AG08396 (cell line): Measurements from ENCODE around the gene BRD2.

Source experiments
- DNase-seq: peaks from one replicate; pipeline ENCODE4 v3.0.0; 2012; ENCODE audit warnings: low spot score, mixed read lengths

Gene BRD2

DNA sequence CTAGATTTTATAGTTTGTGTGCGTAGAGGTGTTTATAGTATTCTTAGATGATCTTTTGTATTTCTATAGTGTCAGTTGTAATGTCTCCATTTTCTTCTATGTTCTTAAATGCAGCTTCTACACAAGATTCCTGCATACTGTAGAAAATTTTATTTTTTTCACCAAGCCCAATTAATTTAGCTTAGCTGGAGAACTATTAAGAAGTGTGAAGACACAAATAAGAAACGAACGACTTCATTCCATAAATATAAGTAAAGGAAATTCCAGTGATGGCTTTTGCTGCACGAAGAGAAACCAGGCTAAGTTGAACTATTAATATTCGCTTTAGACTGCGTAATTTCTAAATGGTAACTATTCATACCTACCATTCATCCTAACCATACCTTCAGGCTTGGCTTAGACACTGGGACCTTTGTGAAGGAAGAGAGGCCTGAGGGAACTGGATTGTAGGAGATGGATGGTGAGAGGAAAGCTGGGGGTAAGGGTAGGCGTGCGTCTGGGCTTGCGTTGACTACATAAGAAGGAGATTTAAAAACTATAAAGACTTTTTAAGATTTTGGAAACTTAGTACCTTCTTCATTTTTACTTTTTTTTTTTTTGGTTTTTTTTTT, 25.1 kb downstream of the BRD2 start:
- DNase-seq, result no peak

DNA sequence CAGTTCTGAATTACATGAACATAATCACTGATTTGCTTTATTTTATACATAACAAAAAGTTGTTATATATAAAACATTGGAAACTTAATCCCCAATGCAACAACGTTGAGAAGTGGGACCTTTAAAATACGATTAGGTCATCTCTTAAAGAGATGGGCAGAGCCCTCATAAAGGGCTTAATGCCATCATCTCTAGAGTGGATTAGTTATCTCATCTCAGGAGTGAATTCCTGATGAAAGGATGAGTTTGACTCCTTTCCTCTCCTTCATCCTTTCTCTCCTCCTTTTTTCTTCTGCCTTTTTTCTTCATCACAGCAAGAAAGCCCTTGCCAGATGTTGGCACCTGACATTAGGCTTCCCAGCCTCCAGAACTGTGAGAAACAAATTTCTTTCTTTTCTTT, 27.1 kb downstream of the BRD2 start:
- DNase-seq, result no peak

DNA sequence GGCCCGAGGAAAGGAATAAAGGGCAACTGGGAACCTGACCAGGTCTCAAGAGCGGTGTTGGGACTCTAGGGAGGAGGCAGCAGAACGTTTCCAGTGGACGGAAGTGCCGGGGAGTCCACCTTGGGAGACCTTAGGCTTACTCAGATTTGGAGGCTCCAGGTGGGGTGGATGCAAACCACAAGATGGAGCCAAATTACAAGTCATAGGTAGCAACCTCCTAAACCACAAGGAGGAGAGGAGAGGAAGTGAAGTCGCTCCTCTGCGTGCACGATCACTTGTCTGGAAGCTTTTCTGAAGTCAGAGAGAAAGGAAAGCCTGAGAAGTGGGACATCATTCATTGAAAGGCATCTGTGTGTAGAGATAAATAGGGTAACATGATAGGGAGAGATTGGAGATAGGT, 31.7 kb downstream of the BRD2 start:
- no peak for DNase-seq

DNA sequence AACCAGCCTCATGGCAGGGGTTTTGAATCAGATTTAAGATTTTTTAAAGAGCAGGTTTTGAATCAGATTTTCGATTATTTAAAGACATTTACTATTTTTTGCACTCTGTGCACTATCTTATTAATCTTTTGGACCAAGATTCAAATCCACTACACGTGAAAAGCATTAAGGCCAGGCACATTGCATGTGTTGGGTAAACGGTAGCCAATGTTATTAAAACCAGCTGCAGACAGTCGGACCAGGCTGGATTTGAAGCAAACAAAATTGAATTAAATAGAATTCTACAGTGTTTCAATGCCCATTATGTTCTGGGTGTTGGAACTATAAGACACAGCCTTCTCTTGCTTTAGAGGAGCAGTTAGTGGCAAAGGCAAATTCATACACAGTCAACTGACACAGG, 33.3 kb downstream of the BRD2 start:
- no peak for DNase-seq

DNA sequence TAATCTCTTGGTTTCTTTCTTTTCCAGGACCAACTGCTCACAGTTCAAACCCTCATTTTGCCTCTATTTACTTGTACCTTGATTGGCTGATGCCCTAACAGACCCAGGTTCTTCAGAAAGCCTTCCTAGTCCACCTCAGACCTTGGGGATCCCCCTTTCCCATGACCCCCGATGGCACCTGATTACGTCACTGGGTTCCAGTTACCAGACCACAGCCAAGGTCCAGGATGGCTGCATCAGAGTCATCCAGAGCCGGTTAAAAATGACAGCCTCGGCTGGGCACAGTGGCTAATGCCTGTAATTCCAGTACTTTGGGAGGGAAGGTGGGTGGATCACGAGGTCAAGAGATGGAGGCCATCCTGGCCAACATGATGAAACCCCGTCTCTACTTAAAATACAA, 36.5 kb downstream of the BRD2 start:
- no peak for DNase-seq

DNA sequence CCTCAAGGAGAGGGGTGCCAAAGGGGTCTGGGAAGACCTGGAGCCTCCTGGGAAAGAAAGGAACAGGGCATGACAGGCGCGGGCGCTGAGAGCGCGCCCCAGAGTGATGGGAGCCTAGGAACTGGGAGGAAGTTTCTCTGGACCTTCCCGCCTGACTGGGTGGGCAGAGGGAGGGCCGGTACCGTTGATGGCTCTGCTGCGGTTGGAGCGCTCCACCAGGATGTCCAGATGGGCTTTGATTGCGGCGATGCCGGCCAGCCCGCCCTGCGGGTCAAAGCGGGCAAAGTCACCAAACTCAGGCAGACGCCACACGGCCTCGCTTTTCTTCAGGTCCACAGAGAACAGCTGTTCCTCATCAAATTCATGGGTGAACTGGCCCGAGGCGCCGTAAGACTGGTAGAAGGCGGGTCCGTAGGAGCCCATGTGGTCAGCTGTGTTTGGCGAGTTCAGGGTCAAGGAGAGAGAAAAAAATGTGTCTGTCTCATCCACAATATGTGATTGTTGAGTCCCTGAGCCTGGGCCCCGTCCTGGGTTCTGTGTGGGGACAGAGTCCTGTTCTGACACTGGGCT, 39.5 kb downstream of the BRD2 start:
- DNase-seq, result no peak

DNA sequence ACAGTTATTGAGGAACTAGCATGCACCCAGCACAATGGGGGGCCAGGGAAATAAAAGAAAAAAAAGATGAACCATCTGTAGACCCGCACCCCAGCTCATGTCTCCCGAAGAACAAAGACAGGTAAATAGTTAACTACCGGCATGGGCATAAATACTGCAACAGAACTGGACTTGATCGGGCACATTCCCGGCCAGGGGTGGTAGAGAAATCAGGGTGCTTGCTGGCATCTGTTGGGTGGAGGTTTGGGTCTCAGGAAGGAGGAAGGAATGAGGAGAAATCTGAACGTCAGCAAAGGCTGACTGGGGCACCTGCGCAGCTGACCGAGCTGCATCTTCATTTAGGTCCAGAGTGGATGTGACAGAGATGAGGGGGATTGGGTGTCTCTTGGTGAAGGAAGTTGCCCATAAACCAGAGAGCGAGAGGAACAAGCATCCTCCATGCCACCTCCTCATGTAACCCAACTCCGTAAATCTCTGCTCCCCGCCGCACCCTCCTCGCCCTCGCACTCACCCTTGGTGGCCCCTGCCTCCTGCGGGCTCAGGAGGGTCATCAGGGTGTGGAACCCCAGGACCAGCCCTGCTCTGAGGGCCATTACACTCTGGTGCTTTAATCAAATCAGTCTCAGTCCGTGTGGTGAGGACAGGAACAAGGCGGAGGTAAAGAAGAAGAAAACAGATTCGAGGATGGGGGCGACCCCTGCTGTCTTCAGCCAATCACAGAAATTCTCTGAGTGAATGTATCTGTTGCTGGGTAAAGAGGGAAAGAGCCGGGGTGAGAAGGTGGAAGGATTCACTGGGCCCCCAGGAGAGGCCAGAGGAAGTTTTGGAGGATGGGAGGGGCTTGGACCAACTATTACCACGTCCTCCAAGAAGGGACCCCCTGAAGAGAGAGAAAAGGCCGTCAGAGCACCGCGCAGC, 40.8 kb downstream of the BRD2 start, which contains the start of gene HLA-DOA:
Gene HLA-DOA, minus strand, starts transcription at position 648 of the 918 bp plus-strand sequence.
- peak; percentile 43 for DNase-seq

DNA sequence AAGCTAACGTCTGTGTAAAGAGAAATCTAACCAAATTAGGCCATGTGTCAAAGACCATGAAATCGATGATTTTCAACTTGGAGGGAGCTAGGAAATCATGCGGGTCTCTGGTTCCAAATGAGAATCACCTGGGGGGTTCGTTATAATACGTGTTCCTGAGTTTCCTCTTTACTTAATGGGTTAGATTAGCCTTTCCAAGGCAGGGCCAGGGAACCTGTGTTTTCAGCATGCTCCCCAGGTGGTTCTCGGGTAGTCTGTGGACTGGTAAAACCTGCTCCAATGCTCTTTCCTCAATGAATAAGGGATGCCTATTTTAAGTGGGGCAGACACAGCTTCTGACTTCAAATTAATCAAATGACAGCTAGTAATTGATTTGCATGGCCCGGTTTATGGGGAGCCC, 42.0 kb downstream of the BRD2 start:
- DNase-seq, result no peak

DNA sequence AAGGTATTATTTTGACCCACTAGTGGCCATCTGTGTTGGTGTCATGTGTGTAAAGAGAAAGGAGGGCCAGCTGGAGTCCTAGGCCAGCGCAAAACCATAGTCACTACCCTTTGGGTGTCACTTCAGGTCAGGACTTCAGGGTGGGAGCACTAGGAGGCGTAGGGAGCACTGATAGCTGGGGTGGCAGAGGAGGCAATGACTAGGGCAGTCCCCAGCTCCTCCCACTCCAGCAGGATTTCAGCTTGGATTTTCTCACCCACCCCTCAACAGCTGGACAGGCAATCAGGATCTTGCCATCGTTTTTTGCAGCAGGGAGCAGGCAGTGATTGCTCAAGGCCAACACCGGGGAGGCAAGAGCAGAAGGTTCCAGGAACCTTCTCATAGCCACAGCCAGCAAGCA, 45.2 kb downstream of the BRD2 start:
- no peak for DNase-seq

DNA sequence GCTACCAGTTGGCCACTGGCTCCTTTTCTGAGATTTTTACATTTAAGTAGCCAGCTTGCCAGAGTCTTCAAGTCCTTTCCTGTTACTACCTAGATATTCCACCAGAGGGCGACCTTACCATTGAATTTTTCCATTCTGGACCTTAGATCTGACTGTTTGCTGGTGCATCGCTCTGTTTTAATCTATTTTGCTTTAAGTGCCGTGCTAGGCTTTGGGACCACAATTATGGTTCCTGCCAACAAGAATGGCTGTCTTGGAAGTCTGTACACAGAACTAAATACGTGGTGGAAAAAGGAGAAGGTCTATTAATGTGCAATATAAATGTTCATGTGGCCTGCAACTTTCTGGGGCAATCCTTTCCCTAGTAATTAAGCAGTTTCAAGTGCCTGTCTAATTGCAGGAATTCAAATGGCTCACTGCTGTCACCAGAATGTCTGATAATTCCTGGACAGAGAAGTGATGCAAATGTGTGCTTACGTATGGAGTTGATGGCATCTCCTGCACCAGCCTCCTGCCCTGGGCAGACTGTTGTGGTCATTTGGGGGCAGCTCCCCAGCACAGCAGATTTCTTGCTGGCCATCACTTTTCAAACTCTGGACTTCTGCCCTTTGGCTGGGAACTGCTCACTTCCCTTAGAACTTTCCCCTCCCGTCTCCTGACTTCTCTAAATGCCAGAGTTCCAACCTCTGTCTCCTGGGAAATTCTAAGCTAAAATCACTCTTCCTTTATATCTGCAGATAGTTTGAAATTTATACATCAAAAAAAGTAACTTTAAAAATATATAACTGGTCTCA, 46.6 kb downstream of the BRD2 start:
- DNase-seq, result peak; percentile 73

DNA sequence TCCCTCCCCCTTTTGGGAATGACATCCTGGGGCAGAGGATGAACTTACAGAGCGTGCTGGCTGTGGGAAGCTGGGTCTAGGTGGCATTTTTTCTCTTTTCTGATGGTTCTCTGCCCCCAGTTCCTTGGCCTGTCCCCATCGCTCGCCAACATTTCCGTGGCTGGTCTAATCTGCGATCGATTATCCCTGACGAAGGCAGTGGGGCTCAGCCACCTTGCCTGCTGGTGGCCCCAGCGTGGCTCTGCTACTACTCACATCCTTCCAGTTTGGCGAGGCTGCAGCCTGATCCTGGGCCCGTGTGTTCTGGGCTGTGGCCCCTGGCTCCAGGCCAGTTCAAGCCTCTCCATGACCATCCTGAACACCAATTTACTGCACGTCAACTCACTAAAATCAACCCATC, 47.4 kb downstream of the BRD2 start:
- no peak for DNase-seq

DNA sequence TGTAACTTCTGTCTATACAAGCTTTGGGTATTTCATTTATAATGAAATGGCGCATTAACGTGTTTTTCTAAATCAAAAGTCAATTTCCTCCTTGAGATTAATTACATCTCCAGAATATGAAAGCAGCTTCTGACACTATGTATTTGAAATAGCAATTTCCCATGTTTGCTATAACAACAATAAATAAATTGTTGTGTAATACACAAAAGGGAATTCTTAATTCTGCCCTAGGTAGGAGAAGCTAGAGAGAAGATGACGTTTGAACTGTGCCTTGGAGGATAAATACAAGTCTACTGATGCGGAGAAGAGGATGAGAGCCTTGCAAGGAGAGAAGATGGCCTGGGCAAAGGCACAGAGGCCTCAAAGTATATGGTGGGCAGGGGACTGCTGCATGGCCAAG, 48.6 kb downstream of the BRD2 start:
- DNase-seq, result no peak

DNA sequence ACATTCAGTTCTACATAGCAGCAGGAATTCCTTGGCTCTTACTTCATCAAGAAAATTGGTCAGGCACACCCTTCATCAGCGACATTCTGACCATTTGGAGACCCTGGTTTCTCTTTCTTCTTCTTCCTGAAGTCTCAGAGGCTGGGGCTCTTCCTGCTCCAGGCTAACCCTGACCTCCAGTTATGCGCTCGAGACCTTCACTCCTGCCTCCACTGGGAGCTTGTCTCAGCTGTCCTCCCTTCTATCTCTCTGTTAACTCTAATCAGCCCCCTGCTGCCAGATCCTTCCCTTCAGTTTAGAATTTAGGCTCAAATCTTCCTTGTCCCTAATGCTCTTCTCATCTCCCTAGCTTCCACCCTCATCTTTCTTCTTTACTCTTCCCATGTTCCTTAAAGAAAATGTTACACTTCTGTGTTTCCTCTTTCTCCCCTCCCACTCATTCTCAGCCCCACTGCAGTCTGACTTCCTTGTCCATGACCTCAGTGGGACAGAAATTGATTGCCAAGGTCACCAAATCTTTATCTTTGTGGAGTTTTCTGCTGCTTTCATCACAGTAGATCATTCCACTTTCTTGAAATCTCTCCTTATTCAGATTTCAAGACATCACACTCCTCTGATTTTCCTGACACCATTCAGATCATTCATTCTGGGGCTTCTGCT, 49.4 kb downstream of the BRD2 start:
- DNase-seq, result no peak

DNA sequence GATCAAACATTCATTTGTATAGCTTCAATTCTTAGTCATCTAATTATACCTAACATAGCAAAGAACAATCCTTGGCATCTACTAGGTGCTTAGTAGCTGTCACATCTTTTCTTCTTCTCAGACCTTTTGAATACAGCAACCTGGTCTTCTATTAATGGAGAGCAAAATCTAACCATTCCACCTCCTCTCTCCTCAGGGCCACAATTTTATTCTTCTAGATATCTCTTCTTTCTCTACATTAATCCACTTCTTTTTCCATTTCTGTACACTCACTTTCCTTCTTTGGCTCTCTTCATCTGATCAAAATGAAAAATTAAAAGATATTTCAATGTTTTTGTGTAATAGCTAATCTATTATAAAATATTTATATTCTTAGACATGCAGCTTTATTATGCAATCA, 50.0 kb downstream of the BRD2 start:
- DNase-seq, result no peak

DNA sequence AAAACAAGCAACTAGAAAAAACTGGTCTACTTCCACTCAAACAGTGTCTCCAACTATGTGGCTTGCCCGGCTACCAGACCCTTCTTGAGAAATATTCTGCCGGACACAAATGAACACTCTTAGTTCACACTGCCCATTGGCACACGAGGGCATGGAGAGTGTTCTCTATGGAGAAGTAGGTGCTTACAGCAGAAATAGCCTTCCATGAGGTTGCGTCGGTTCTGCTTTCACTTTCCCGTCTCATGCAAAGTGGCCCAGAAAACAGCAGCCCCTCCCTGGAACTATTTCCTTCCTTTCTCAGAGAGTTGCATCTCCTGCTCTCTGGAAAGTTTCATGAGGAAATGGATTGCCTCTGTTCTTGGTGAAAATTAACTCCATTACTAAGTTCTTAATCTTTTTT, 50.5 kb downstream of the BRD2 start:
- DNase-seq, result no peak

DNA sequence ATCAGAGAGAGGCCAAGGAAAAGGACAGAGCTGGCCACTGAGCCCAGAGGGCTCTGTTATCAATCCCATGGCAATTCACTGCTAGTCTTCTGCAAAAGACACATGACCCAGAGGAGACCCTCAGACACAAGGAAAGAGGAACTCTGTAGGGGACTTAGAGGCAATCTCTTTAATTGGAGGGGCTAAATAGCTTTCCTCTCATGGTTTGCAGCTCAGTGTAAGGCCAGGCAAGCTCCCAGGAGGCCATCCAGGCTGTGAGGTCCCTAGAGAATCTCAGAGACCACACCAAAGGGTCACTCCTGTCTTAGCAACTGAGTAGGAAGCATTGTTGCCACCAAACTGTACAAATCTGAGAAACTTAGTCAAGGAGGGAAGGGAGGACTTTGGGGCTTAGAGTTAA, 51.0 kb downstream of the BRD2 start:
- DNase-seq, result no peak

DNA sequence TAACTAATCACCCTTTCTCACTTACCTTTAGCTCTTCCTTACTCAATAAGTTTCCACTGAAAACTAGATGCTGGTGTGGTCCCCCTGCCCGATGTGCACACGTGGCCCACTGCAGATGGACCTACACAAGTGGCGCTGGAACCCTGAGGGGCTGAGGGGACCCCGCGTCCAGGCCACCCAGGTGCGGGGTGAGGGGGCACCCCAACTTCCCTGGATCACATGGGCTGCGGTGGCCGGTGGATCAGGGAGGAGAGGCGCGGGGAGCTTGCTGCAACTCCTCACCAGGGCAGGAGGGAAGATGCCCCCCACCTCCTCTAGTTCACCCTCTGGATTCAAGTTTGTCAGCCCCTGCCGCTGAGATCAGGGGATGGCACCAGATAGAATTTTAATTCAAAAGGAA, 53.5 kb downstream of the BRD2 start:
- DNase-seq, result no peak

DNA sequence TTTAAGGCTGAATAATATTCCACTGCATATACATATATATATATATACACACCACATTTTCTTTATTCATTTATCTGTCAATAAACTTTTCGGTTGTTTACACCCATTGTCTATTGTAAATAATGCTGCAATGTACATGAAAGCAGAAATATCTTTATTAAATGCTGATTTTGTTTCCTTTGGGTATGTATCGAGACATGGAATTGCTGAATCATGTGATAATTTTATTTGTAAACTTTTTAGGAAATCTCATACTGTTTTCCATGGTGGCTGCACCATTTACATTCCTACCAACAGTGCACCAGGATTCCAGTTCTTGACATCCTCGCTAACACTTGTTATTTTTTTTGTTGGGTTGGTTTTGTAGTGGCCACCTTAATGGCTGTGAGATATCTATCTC, 55.1 kb downstream of the BRD2 start:
- no peak for DNase-seq

DNA sequence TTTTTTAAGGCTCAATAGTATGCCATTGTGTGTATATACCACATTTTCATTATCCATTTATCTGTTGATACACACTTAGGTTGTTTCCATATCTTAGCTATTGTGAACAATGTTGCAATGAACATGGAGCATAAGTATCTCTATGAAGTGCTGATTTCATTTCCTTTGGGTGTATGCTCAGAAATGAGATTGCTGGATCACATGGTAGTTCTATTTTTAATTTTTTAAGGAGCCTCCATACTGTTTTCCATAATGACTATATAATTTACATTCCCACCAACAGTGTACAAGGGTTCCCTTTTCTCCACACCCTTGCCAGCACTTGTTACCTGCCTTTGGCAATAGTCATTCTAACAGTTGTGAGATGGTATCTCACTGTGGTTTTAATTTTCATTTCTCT, 56.1 kb downstream of the BRD2 start:
- no peak for DNase-seq

DNA sequence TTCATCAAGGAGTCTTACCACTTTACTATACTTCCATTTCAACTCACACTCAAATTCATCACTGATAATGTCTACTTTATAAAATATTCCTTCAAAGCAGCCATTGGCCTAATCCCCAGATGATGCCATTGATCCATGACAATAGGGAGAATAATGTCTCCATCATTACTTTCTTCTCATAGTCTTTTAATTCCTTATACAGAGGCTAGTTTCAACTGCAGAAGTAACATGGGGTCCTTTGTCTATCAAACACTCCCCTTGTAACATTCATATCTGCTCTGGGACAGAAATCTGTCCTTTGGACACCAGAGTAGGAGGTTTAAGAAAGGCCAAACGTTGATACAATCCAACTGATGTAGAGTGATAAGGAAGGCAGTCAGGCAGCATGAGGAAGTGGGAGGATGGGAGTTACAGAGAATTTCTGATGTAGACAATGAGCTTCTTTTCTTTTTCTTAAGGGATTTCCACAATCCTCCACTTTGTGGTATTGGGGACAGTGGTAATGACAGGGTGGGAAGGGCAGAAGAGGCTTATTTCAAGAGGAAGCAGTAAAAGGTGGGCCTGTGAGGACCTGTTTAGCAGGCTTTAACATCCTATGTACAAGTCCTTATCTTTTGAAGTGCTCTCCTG, 59.9 kb downstream of the BRD2 start:
- DNase-seq, result no peak
